Gastrocnemius medialis (tissue), 4 donors: ENCODE measurements around the gene RAD50.

Source experiments
- CTCF ChIP-seq, 5 experiments: fragments of 450-650 bp in 3 of 5; fragments of 200-600 bp in 2 of 5; sonication (generic) in 2 of 5; IDR thresholded peaks in 4 of 5; conservative IDR thresholded peaks in 1 of 5; 1 replicate in 4 of 5; 2 replicates in 1 of 5; pipeline ENCODE4 v1.5.1; 2016 to 2019; ENCODE audit warnings: antibody characterized with exemption in 5 of 5, mild to moderate bottlenecking in 3 of 5, moderate library complexity in 3 of 5
- POLR2A ChIP-seq, 2 donors: fragments of 450-650 bp; IDR thresholded peaks; one replicate each; pipeline ENCODE4 v1.6.1; 2017; ENCODE audit warnings: antibody characterized with exemption in 2 of 2, mild to moderate bottlenecking in 2 of 2, moderate library complexity in 2 of 2

GRCh38 chr5:132669966-132670882, 113.4 kb downstream of the RAD50 start:
- no peak for TF ChIP-seq POLR2A (IDR thresholded peaks at IDR 0.05)
- no peak for TF ChIP-seq CTCF (IDR thresholded peaks at IDR 0.05 in 4 of 5, conservative IDR thresholded peaks at IDR 0.05 in 1 of 5)
